ENCODE measurements around the gene KCTD15. TPM values are rescaled to one million over a fixed set of nuclear protein-coding genes. Genes with fewer than 3 reads are reported as not detected.

KCTD15 gene
- total and polyA plus RNA-seq, 2 experiments from 2014 or later = 17.1 to 161 TPM

- H3K4me1 ChIP-seq (ENCODE audit: low read depth) = no peaks in the 10 kb centered on the region
- H3K4me3 ChIP-seq = no peak overlapping the region
- H3K27ac ChIP-seq = no peak overlapping the region
- no peaks in the 10 kb centered on the region for H3K36me3 ChIP-seq
- no peaks in the 10 kb centered on the region for H3K27me3 ChIP-seq
- no peak for TF ChIP-seq CTCF (IDR thresholded peaks at IDR 0.05; ENCODE audit: low read depth, low read length)
- no peak for DNase-seq (ENCODE audit: low read depth in 1 of 2, low spot score in 1 of 2)
- H3K9me3 ChIP-seq (ENCODE audit: low read depth) = no peaks in the 10 kb centered on the region
Measured at GRCh38 chr19:33844478-33844877, 47.8 kb downstream of the KCTD15 start.

- no peak for DNase-seq (ENCODE audit: low read depth in 1 of 2, low spot score in 1 of 2)
- Histone ChIP-seq H3K9me3 (ENCODE audit: low read depth) (no peaks in the 10 kb centered on the region), H3K27ac (no peak overlapping the region), H3K27me3 (no peaks in the 10 kb centered on the region), H3K4me3 (no peak overlapping the region), H3K36me3 (no peaks in the 10 kb centered on the region), H3K4me1 (ENCODE audit: low read depth) (no peaks in the 10 kb centered on the region)
- TF ChIP-seq CTCF (IDR thresholded peaks at IDR 0.05; ENCODE audit: low read depth, low read length) = no peak
Measured at GRCh38 chr19:33845498-33845897, 48.8 kb downstream of the KCTD15 start.

GRCh38 chr19:33849551-33850147, 53.0 kb downstream of the KCTD15 start:
- Histone ChIP-seq H3K4me1 (ENCODE audit: low read depth) (no peaks in the 10 kb centered on the region), H3K9me3 (ENCODE audit: low read depth) (no peaks in the 10 kb centered on the region), H3K27ac (no peak overlapping the region), H3K36me3 (no peaks in the 10 kb centered on the region), H3K4me3 (no peak overlapping the region), H3K27me3 (no peaks in the 10 kb centered on the region)
- no peak for DNase-seq (ENCODE audit: low read depth in 1 of 2, low spot score in 1 of 2)
- TF ChIP-seq CTCF (IDR thresholded peaks at IDR 0.05; ENCODE audit: low read depth, low read length) = no peak

GRCh38 chr19:33859016-33859415, 62.3 kb downstream of the KCTD15 start:
- no peak for TF ChIP-seq CTCF (IDR thresholded peaks at IDR 0.05; ENCODE audit: low read depth, low read length)
- DNase-seq (ENCODE audit: low read depth in 1 of 2, low spot score in 1 of 2) = no peak
- Histone ChIP-seq H3K36me3 (no peaks in the 10 kb centered on the region), H3K4me3 (no peak overlapping the region), H3K9me3 (ENCODE audit: low read depth) (no peaks in the 10 kb centered on the region), H3K27ac (no peak overlapping the region), H3K27me3 (no peaks in the 10 kb centered on the region), H3K4me1 (ENCODE audit: low read depth) (peaks cover 8% of the 10 kb centered on the region)

- Histone ChIP-seq H3K27ac (no peak overlapping the region), H3K4me1 (ENCODE audit: low read depth) (peaks cover 8% of the 10 kb centered on the region), H3K27me3 (no peaks in the 10 kb centered on the region), H3K36me3 (no peaks in the 10 kb centered on the region), H3K9me3 (ENCODE audit: low read depth) (no peaks in the 10 kb centered on the region), H3K4me3 (no peak overlapping the region)
- no peak for DNase-seq (ENCODE audit: low read depth in 1 of 2, low spot score in 1 of 2)
- no peak for TF ChIP-seq CTCF (IDR thresholded peaks at IDR 0.05; ENCODE audit: low read depth, low read length)
Measured at GRCh38 chr19:33860312-33861090, 63.8 kb downstream of the KCTD15 start.

Measured in cardiac muscle cell (in vitro differentiated cells and primary cell).